H1 (cell line): ENCODE data around the gene KRT32. TPM values are rescaled to one million over a fixed set of nuclear protein-coding genes. Genes with fewer than 3 reads are reported as not detected.

Source experiments
- CTCF ChIA-PET: fragments of 300-600 bp; sonication (Branson Sonifier 250); formaldehyde crosslinking; loops from one replicate; lab custom pipeline; 2021; ENCODE audit not compliant: partially characterized antibody; lab: Charles Lee
- POLR2A ChIA-PET: fragments of 300-600 bp; sonication (Branson Sonifier 250); formaldehyde crosslinking; loops from one replicate; lab custom pipeline; 2021; ENCODE audit warnings: inconsistent platforms; ENCODE audit not compliant: partially characterized antibody; lab: Charles Lee
- DNase-seq, 2 experiments: peaks; one replicate each; pipeline versions ENCODE4 v3.0.0 to v3.0.0-alpha.2; 2010 to 2022; ENCODE audit warnings: low spot score in 2 of 2, low read depth in 1 of 2, mixed read lengths in 1 of 2
- FAIRE-seq: peaks from 2 replicates; lab custom pipeline; 2011; peaks lifted over from hg19 to GRCh38; lab: Jason Lieb, UNC
- H2AFZ ChIP-seq: 2 replicates; pipeline ENCODE4 v1.8.1; 2012; ENCODE audit warnings: low read length, inconsistent platforms
- H2AK5ac ChIP-seq: 2 replicates; pipeline ENCODE4 v1.6.1; 2013; ENCODE audit warnings: low read depth, low read length
- H2BK120ac ChIP-seq: replicated peaks from 2 replicates; pipeline ENCODE3; 2013; ENCODE audit warnings: low read depth, low read length, inconsistent platforms
- H2BK12ac ChIP-seq: 2 replicates; pipeline ENCODE4 v1.6.1; 2013; ENCODE audit warnings: low read depth, low read length
- H2BK15ac ChIP-seq: 2 replicates; pipeline ENCODE4 v1.6.1; 2013; ENCODE audit warnings: low read length
- H2BK20ac ChIP-seq: 2 replicates; pipeline ENCODE4 v1.6.1; 2013; ENCODE audit warnings: low read length
- H2BK5ac ChIP-seq: 2 replicates; pipeline ENCODE4 v1.6.1; 2013; ENCODE audit warnings: low read depth, low read length
- H3K14ac ChIP-seq: 2 replicates; pipeline ENCODE4 v1.6.1; 2013; ENCODE audit warnings: inconsistent platforms; ENCODE audit not compliant: insufficient read length
- H3K18ac ChIP-seq: 2 replicates; pipeline ENCODE4 v1.6.1; 2013; ENCODE audit warnings: low read length; ENCODE audit errors: extremely low read depth
- H3K23ac ChIP-seq: 2 replicates; pipeline ENCODE4 v1.6.1; 2013; ENCODE audit warnings: inconsistent platforms; ENCODE audit not compliant: insufficient read length
- H3K23me2 ChIP-seq: 2 replicates; pipeline ENCODE4 v1.6.1; 2013; ENCODE audit warnings: low read depth, low read length
- H3K27ac ChIP-seq: 2 replicates; pipeline ENCODE4 v1.6.1; 2011; ENCODE audit warnings: low read depth, low read length, inconsistent platforms
- H3K27me3 ChIP-seq, 4 experiments: replicated peaks in 1 of 4; 1 replicate in 1 of 4; 2 replicates in 3 of 4; pipeline versions ENCODE4 v1.6.1 to v1.8.1; 2011 to 2013; ENCODE audit warnings: low read length in 3 of 4, mild to moderate bottlenecking in 3 of 4, inconsistent platforms in 2 of 4, mixed read lengths in 2 of 4, moderate library complexity in 1 of 4; ENCODE audit not compliant: control insufficient read depth in 3 of 4, insufficient read depth in 3 of 4; ENCODE audit errors: extremely low read depth in 1 of 4
- H3K36me3 ChIP-seq, 4 experiments: 2 replicates each; pipeline versions ENCODE4 v1.6.1 to v1.8.1; 2011 to 2013; ENCODE audit warnings: mild to moderate bottlenecking in 4 of 4, low read length in 3 of 4, moderate library complexity in 2 of 4, control low read depth in 1 of 4, inconsistent platforms in 1 of 4; ENCODE audit not compliant: insufficient read depth in 4 of 4, control insufficient read depth in 2 of 4
- H3K4ac ChIP-seq: replicated peaks from 2 replicates; pipeline ENCODE3; 2013; ENCODE audit warnings: low read length, low read depth, mixed read lengths, inconsistent platforms; ENCODE audit not compliant: insufficient read length
- H3K4me1 ChIP-seq, 4 experiments: replicated peaks in 1 of 4; 1 replicate in 1 of 4; 2 replicates in 3 of 4; pipeline versions ENCODE4 v1.6.1 to v1.8.1; 2011 to 2013; ENCODE audit warnings: low read length in 3 of 4, inconsistent platforms in 2 of 4, mixed read lengths in 1 of 4; ENCODE audit not compliant: insufficient read depth in 4 of 4, control insufficient read depth in 3 of 4
- H3K4me2 ChIP-seq, 2 experiments: 2 replicates each; pipeline versions ENCODE4 v1.6.1 to v1.8.1; 2011 to 2013; ENCODE audit warnings: low read depth in 2 of 2, low read length in 2 of 2, control low read depth in 1 of 2, inconsistent platforms in 1 of 2, mild to moderate bottlenecking in 1 of 2; ENCODE audit not compliant: insufficient read depth in 1 of 2
- H3K4me3 ChIP-seq, 4 experiments: fragments of 200-600, 300-600 bp in 1 of 4; sonication (generic), shearing (Covaris generic), sonication (Bioruptor Twin) in 1 of 4; 2 replicates each; pipeline versions ENCODE4 v1.5.1 to v1.8.1; 2011 to 2016; ENCODE audit warnings: low read length in 4 of 4, low read depth in 3 of 4, control low read depth in 2 of 4, inconsistent platforms in 2 of 4, mild to moderate bottlenecking in 2 of 4, mixed read lengths in 1 of 4, moderate library complexity in 1 of 4; ENCODE audit not compliant: insufficient read depth in 2 of 4; ENCODE audit errors: extremely low read depth in 1 of 4
- H3K56ac ChIP-seq: replicated peaks from 2 replicates; pipeline ENCODE3; 2013; ENCODE audit warnings: low read depth, mild to moderate bottlenecking, mixed read lengths, low read length, inconsistent platforms; ENCODE audit not compliant: insufficient read length
- H3K79me1 ChIP-seq: 2 replicates; pipeline ENCODE4 v1.6.1; 2013; ENCODE audit warnings: low read depth, low read length, control low read depth
- H3K79me2 ChIP-seq, 2 experiments: 2 replicates each; pipeline versions ENCODE4 v1.6.1 to v1.8.1; 2012 to 2013; ENCODE audit warnings: low read length in 2 of 2, mild to moderate bottlenecking in 2 of 2, inconsistent platforms in 1 of 2; ENCODE audit not compliant: insufficient read depth in 2 of 2, control insufficient read depth in 1 of 2
- H3K9ac ChIP-seq, 4 experiments: replicated peaks in 1 of 4; 1 replicate in 1 of 4; 2 replicates in 3 of 4; pipeline versions ENCODE4 v1.6.1 to v1.8.1; 2011 to 2013; ENCODE audit warnings: low read depth in 3 of 4, low read length in 3 of 4, control low read depth in 2 of 4, mild to moderate bottlenecking in 2 of 4, moderate library complexity in 2 of 4, inconsistent platforms in 1 of 4; ENCODE audit errors: extremely low read depth in 1 of 4
- H3K9me3 ChIP-seq, 2 experiments: 2 replicates each; pipeline versions ENCODE4 v1.6.1 to v1.8.1; 2012 to 2013; ENCODE audit warnings: mild to moderate bottlenecking in 2 of 2, moderate library complexity in 2 of 2, control low read depth in 1 of 2, inconsistent platforms in 1 of 2, low read depth in 1 of 2, low read length in 1 of 2, mixed read lengths in 1 of 2; ENCODE audit not compliant: insufficient read depth in 2 of 2
- H4K20me1 ChIP-seq, 2 experiments: replicated peaks in 1 of 2; 2 replicates each; pipeline versions ENCODE3 to v1.8.1; 2011 to 2013; ENCODE audit warnings: inconsistent platforms in 2 of 2, low read length in 2 of 2, mild to moderate bottlenecking in 1 of 2; ENCODE audit not compliant: insufficient read depth in 2 of 2, control insufficient read depth in 1 of 2
- H4K5ac ChIP-seq: 2 replicates; pipeline ENCODE4 v1.6.1; 2013; ENCODE audit warnings: low read length, low read depth, mixed read lengths, inconsistent platforms; ENCODE audit not compliant: insufficient read length
- H4K8ac ChIP-seq: 2 replicates; pipeline ENCODE4 v1.8.0; 2013; ENCODE audit warnings: mild to moderate bottlenecking, moderate library complexity, low read length, inconsistent platforms; ENCODE audit not compliant: insufficient read depth; ENCODE audit errors: extremely low read depth
- H4K91ac ChIP-seq: replicated peaks from 2 replicates; pipeline ENCODE3; 2013; ENCODE audit warnings: low read length, mixed read lengths, inconsistent platforms; ENCODE audit not compliant: insufficient read length
- BRCA1 ChIP-seq: IDR thresholded peaks from 2 replicates; pipeline ENCODE4 v1.6.1; 2012; ENCODE audit warnings: low read depth, low read length, improper control_type of control experiment
- KDM4A ChIP-seq: IDR thresholded peaks from one replicate; pipeline ENCODE4 v1.7.1; 2012; ENCODE audit warnings: low read depth, mild to moderate bottlenecking, moderate library complexity, low read length, inconsistent platforms; ENCODE audit not compliant: severe bottlenecking
- KDM5A ChIP-seq: fragments of 200-600 bp; IDR thresholded peaks from 2 replicates; pipeline ENCODE4 v1.7.1; 2012; ENCODE audit warnings: mild to moderate bottlenecking, low read length, inconsistent platforms, mixed read lengths
- SIX5 ChIP-seq: IDR thresholded peaks from 2 replicates; pipeline ENCODE4 v1.6.1; 2011; ENCODE audit warnings: mild to moderate bottlenecking, low read depth, low read length
- SP4 ChIP-seq: IDR thresholded peaks from 2 replicates; pipeline ENCODE4 v1.6.1; 2012; ENCODE audit warnings: low read length, inconsistent platforms
- YY1 ChIP-seq: IDR thresholded peaks from 2 replicates; pipeline ENCODE4 v1.6.1; 2011; ENCODE audit warnings: low read depth, mild to moderate bottlenecking, low read length
- WGBS, 2 experiments: shearing (Covaris generic) in 1 of 2; methylation state at CpG; one replicate each; pipeline versions ENCODE4 v1.1.6 to v1.1.7; 2013 to 2015; ENCODE audit warnings: low lambda C conversion rate in 2 of 2, mixed read lengths in 2 of 2, inconsistent platforms in 1 of 2, low coverage in 1 of 2, missing lambda C conversion rate in 1 of 2; ENCODE audit not compliant: insufficient replicate concordance in 2 of 2, insufficient coverage in 1 of 2, insufficient read length in 1 of 2; ENCODE audit errors: extremely low coverage in 1 of 2, missing lambda C conversion rate in 1 of 2; 5-methylcytosine and 5-hydroxymethylcytosine counted together
- polyA plus RNA-seq, 7 experiments: library from polyadenylated mRNA; depleted of rRNA in 3 of 7; stranded (reverse) in 5 of 7; unstranded in 2 of 7; fragments of >200 nt in 5 of 7; fragments of 200-250 nt in 2 of 7; gene quantifications; 1 replicate in 5 of 7; 2 replicates in 1 of 7; 4 replicates in 1 of 7; pipeline versions ENCODE4 v1.2.1 to v1.2.3, GENCODE V29; 2011 to 2013; ENCODE audit warnings: missing spikeins in 2 of 7, mixed read lengths in 2 of 7
- total RNA-seq: library from RNA; stranded (reverse); fragmentation: NEBNext Ultra II Directional; extraction: Animal tissue kit (Norgen Biotek cat#: 25700); gene quantifications from 2 replicates; pipeline ENCODE4 v1.2.1, GENCODE V29; 2021

Gene KRT32
- total and polyA plus RNA-seq, 2 of the 8 experiments (the other 6 are each of a cell fraction or from before 2014, with no cell fraction given), result not detected

DNA sequence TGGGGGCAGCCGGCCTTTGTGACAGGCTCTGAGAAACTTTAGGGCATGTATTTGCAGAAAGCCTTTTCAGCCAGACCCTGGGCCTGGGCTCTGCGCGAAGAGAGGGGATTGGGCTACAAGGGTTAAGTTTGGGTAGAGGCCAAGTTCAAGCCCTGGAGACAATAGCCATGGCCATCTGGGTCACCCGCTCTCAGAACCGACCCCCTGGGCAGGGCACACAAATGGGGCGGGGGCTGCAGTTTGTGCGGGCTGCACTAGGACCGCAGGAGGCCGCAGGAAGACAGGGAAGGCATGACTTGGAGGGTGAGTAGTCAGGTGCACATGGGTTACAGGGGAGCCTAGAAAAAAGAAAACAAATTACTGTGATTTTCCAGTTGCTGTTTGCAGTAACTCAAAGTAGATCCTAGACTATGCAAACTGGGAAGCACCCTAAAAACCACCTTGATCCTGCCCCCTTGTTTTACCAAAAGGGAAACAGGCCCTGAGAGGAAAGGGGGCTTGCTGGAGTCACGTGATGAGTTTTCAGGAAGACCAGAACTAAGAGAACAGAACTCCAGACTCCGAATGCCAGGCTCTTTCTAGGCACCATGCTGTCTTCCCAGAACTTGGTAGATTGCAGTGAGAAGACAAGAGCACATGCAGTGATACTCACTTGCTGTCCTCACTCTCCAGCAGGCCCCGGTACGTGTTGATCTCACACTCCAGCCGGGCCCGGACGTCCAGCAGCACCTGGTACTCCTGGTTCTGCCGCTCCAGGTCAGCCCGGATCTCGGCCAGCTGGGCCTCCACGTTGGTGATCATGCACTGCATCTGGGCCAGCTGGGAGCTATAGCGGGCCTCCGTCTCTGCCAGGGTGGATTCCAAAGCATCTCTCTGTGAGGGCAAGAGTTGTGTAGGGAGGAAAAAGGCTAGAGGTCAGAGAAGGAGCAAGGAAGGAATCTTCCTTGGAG, 10.0 kb upstream of the KRT32 start:
- Histone ChIP-seq H3K27ac (no peak overlapping the region), H3K23ac (no peak overlapping the region), H3K27me3 (no peaks in the 10 kb centered on the region; a peak in 2 of 7 replicates), H3K9ac (no peak overlapping the region), H3K14ac (no peak overlapping the region), H3K4me1 (no peaks in the 10 kb centered on the region), H3K9me3 (no peaks in the 10 kb centered on the region), H3K79me2 (no peaks in the 10 kb centered on the region), H3K18ac (no peak overlapping the region), H2BK12ac (no peak overlapping the region), H2AFZ (no peak overlapping the region), H3K4me2 (no peak overlapping the region), H3K23me2 (no peaks in the 10 kb centered on the region), H2BK5ac (no peak overlapping the region), H4K91ac (no peak overlapping the region), H2BK15ac (no peak overlapping the region), H3K79me1 (no peaks in the 10 kb centered on the region), H4K5ac (no peak overlapping the region), H4K8ac (no peak overlapping the region), H3K56ac (no peak overlapping the region), H4K20me1 (no peaks in the 10 kb centered on the region), H3K36me3 (no peaks in the 10 kb centered on the region), H2BK20ac (no peak overlapping the region), H2AK5ac (no peak overlapping the region), H2BK120ac (no peak overlapping the region), H3K4me3 (no peak overlapping the region), H3K4ac (no peak overlapping the region)
- FAIRE-seq (no peak), DNase-seq (no peak)
- no peak for TF ChIP-seq BRCA1
- no peak for TF ChIP-seq YY1
- no peak for TF ChIP-seq KDM5A
- TF ChIP-seq SP4, result no peak
- no peak for TF ChIP-seq KDM4A
- TF ChIP-seq SIX5, result no peak
- ChIA-PET CTCF (interaction anchor here (0.7 to 11.2 kb wide), 6 partner anchors 10 to 172 kb away, joined by 3 to 98 read pairs (median 5); partner anchors contain the start of gene KRT36), POLR2A (interaction anchor here (0.9 kb wide), 1 partner anchor 51 kb away, joined by 3 read pairs; the partner anchor contains the start of gene KRT19)
- 94% methylated on average over 22 of the region's 22 CpGs; no CpG with 5 or more reads in 1 of the 2 experiments for WGBS, 2 experiments
